Neural cell (in vitro differentiated cells): ENCODE measurements around the gene BMAL1. TPM values are rescaled to one million over a fixed set of nuclear protein-coding genes. Genes with fewer than 3 reads are reported as not detected.
A peak's percentile ranks its signal among the peaks of the same experiment; 100 is the strongest.

Source experiments
- H2AFZ ChIP-seq: fragments of 200-600, 300-800 bp; sonication (generic), shearing (Covaris generic); 2 replicates; pipeline ENCODE4 v1.6.0; 2014; ENCODE audit warnings: low read depth, mild to moderate bottlenecking, antibody characterized with exemption, low read length, moderate library complexity
- H3F3A ChIP-seq: fragments of 200-600 bp; shearing (Covaris generic); 2 replicates; pipeline ENCODE4 v1.6.1; 2016; ENCODE audit warnings: mild to moderate bottlenecking, moderate library complexity, mixed read lengths, antibody characterized with exemption, low read length; ENCODE audit not compliant: insufficient read depth, poor library complexity, severe bottlenecking
- H3K27ac ChIP-seq: fragments of 200-600, 300-800 bp; sonication (generic), shearing (Covaris generic); 2 replicates; pipeline ENCODE4 v1.5.1; 2014; ENCODE audit warnings: mild to moderate bottlenecking, low read length, moderate library complexity
- H3K27me3 ChIP-seq: fragments of 300-800, 200-600 bp; sonication (generic), shearing (Covaris generic); 2 replicates; pipeline ENCODE4 v1.6.0; 2014; ENCODE audit warnings: mild to moderate bottlenecking, low read depth, low read length, moderate library complexity; ENCODE audit not compliant: insufficient read depth
- H3K36me3 ChIP-seq: fragments of 300-800, 200-600 bp; sonication (generic), shearing (Covaris generic); 2 replicates; pipeline ENCODE4 v1.5.1; 2014; ENCODE audit warnings: mild to moderate bottlenecking, antibody characterized with exemption, low read length, moderate library complexity; ENCODE audit not compliant: insufficient read depth
- H3K4me2 ChIP-seq: fragments of 300-800, 200-600 bp; sonication (generic), shearing (Covaris generic); 2 replicates; pipeline ENCODE4 v1.6.0; 2014; ENCODE audit warnings: mild to moderate bottlenecking, low read length
- H3K4me3 ChIP-seq: fragments of 300-800, 200-600 bp; sonication (generic), shearing (Covaris generic); 2 replicates; pipeline ENCODE4 v1.5.1; 2014; ENCODE audit warnings: mild to moderate bottlenecking, low read length, moderate library complexity
- H3K79me2 ChIP-seq: fragments of 200-600 bp; shearing (Covaris generic); replicated peaks from 2 replicates; pipeline ENCODE4 v1.6.0; 2014; ENCODE audit warnings: mild to moderate bottlenecking, low read length, moderate library complexity; ENCODE audit not compliant: insufficient read depth
- H3K9ac ChIP-seq: fragments of 300-800, 200-600 bp; sonication (generic), shearing (Covaris generic); 2 replicates; pipeline ENCODE4 v1.6.1; 2016; ENCODE audit warnings: mild to moderate bottlenecking, low read length, mixed read lengths
- H3K9me2 ChIP-seq: fragments of 200-600 bp; shearing (Covaris generic); 2 replicates; pipeline ENCODE4 v1.6.1; 2016; ENCODE audit warnings: mild to moderate bottlenecking, low read length, mixed read lengths; ENCODE audit not compliant: insufficient read depth
- H3K9me3 ChIP-seq: fragments of 200-600, 300-800 bp; sonication (generic), shearing (Covaris generic); 2 replicates; pipeline ENCODE4 v1.6.1; 2016; ENCODE audit warnings: mild to moderate bottlenecking, mixed run types, low read length, moderate library complexity, mixed read lengths
- H4K20me1 ChIP-seq: fragments of 200-600 bp; shearing (Covaris generic); 2 replicates; pipeline ENCODE4 v1.6.1; 2016; ENCODE audit warnings: mild to moderate bottlenecking, mixed run types; ENCODE audit not compliant: insufficient read depth
- EP300 ChIP-seq: fragments of 450-650 bp; conservative IDR thresholded peaks from 2 replicates; pipeline ENCODE4 v1.6.1; 2014; ENCODE audit warnings: antibody characterized with exemption, mild to moderate bottlenecking, moderate library complexity; ENCODE audit not compliant: poor library complexity, severe bottlenecking
- EZH2 ChIP-seq: fragments of 200-600, 300-800 bp; shearing (Covaris generic), sonication (generic); IDR thresholded peaks from 2 replicates; pipeline ENCODE4 v1.6.1; 2014; ENCODE audit warnings: antibody characterized with exemption, low read length, borderline replicate concordance, mild to moderate bottlenecking; ENCODE audit not compliant: insufficient read depth, poor library complexity, severe bottlenecking
- MXI1 ChIP-seq: fragments of 450-650 bp; conservative IDR thresholded peaks from 2 replicates; pipeline ENCODE4 v1.6.1; 2014; ENCODE audit warnings: antibody characterized with exemption, mild to moderate bottlenecking; ENCODE audit not compliant: poor library complexity, severe bottlenecking
- POLR2AphosphoS5 ChIP-seq: IDR thresholded peaks from 2 replicates; pipeline ENCODE4 v1.6.1; 2012
- RAD21 ChIP-seq: fragments of 450-650 bp; conservative IDR thresholded peaks from 2 replicates; pipeline ENCODE4 v1.6.1; 2014; ENCODE audit warnings: antibody characterized with exemption, mild to moderate bottlenecking, moderate library complexity
- SMC3 ChIP-seq: fragments of 450-650 bp; conservative IDR thresholded peaks from 2 replicates; pipeline ENCODE4 v1.6.1; 2014; ENCODE audit warnings: antibody characterized with exemption, mild to moderate bottlenecking, moderate library complexity; ENCODE audit not compliant: poor library complexity
- TAF1 ChIP-seq: IDR thresholded peaks from 2 replicates; pipeline ENCODE4 v1.6.1; 2012; ENCODE audit warnings: low read depth
- polyA plus RNA-seq: library from polyadenylated mRNA; depleted of rRNA; stranded (reverse); fragments of >200 nt; gene quantifications from 2 replicates; pipeline ENCODE4 v1.2.3, GENCODE V29; 2014
- TF ChIP-seq, protein P1 (sequence below): IDR thresholded peaks from 2 replicates; pipeline ENCODE4 v1.6.1; 2012; ENCODE audit warnings: borderline replicate concordance
- TF ChIP-seq, protein P2 (sequence below): fragments of 450-650 bp; IDR thresholded peaks from 2 replicates; pipeline ENCODE4 v1.5.1; 2014; ENCODE audit warnings: antibody characterized with exemption, mild to moderate bottlenecking, moderate library complexity; ENCODE audit not compliant: poor library complexity, severe bottlenecking

BMAL1 gene
- polyA plus RNA-seq, 1 donor from 2014 or later = 17.1 TPM

DNA sequence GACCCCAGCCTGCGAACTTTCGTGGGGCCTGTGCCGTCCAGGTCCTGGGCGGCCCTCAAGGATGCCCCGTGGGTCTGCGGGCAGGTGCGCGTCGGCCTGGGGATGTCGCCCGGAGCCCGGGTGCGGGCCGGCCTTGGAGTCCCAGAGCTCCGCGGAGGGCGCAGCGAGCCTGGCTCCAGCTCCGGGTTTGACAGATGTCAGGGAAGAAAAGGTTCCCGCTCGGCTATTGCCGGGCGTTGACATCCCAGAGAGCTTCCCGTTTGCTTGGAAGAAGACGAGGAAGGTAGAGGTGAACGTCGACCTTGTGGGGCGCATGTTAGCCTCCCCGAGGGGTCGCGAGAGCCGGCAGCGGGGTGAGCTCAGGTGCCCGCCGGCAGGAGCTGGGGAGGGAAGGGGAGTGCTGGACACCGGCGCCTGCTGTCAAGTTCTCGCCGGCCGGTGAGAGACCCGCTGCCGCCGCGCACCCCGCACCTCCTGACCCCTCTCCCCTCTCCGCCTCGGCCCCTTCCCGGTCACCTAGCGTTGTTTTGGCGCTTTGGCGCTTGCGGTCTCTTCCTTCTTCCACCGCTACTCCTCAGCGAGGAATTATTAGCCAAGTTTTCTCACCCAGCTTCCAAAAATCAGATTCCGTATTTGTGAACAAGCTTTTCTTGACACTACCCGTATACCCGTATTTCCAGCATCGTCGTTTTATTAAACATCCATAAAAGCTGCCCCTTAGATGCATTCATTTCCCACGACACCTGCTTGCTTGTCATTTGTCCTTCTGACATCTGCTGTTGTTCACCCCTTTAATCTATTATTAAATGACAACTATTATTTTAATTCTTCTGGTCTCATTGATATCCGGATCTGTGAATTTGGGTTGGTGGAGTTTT lies 1.3 kb downstream of the BMAL1 start:
- Histone ChIP-seq H3K27ac (no peak overlapping the region), H3K9me2 (no peaks in the 10 kb centered on the region), H2AFZ (no peak overlapping the region), H3K36me3 (no peaks in the 10 kb centered on the region), H3K4me3 (peak overlapping the region; percentile 81), H4K20me1 (no peaks in the 10 kb centered on the region), H3K9ac (peak overlapping the region; percentile 59), H3K79me2 (no peaks in the 10 kb centered on the region), H3K4me2 (no peak overlapping the region), H3K9me3 (no peaks in the 10 kb centered on the region), H3K27me3 (peaks cover 59% of the 10 kb centered on the region), H3F3A (no peaks in the 10 kb centered on the region)
- TF ChIP-seq EP300 = no peak
- TF ChIP-seq POLR2AphosphoS5 = peak; percentile 16

DNA sequence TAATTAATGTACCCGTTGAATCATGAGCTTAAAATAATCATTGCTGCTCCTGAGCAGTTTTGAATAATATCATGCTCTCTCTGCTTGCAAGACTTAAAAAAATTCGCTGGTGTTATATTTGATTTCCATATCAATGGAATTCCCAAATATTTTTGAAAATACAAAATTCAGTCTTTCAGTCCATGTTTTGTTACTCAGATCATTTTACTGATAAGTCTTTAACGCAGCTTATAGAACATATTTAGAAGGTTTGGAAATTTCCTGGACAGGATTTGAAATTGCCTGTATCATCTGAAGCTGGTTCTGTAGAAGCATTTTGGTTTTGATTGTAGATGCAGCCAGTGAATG lies 1.9 kb downstream of the BMAL1 start:
- Histone ChIP-seq H3K27ac (no peak overlapping the region), H3K4me3 (peak overlapping the region; percentile 81), H4K20me1 (no peaks in the 10 kb centered on the region), H3K27me3 (peaks cover 54% of the 10 kb centered on the region), H2AFZ (no peak overlapping the region), H3K9ac (no peak overlapping the region), H3K4me2 (no peak overlapping the region), H3K36me3 (no peaks in the 10 kb centered on the region), H3K79me2 (no peaks in the 10 kb centered on the region), H3F3A (no peaks in the 10 kb centered on the region), H3K9me2 (no peaks in the 10 kb centered on the region), H3K9me3 (no peaks in the 10 kb centered on the region)
- TF ChIP-seq TAF1 = no peak
- TF ChIP-seq EZH2 = no peak
- no peak for TF ChIP-seq SMC3
- TF ChIP-seq EP300 = no peak
- TF ChIP-seq, protein P1, sequence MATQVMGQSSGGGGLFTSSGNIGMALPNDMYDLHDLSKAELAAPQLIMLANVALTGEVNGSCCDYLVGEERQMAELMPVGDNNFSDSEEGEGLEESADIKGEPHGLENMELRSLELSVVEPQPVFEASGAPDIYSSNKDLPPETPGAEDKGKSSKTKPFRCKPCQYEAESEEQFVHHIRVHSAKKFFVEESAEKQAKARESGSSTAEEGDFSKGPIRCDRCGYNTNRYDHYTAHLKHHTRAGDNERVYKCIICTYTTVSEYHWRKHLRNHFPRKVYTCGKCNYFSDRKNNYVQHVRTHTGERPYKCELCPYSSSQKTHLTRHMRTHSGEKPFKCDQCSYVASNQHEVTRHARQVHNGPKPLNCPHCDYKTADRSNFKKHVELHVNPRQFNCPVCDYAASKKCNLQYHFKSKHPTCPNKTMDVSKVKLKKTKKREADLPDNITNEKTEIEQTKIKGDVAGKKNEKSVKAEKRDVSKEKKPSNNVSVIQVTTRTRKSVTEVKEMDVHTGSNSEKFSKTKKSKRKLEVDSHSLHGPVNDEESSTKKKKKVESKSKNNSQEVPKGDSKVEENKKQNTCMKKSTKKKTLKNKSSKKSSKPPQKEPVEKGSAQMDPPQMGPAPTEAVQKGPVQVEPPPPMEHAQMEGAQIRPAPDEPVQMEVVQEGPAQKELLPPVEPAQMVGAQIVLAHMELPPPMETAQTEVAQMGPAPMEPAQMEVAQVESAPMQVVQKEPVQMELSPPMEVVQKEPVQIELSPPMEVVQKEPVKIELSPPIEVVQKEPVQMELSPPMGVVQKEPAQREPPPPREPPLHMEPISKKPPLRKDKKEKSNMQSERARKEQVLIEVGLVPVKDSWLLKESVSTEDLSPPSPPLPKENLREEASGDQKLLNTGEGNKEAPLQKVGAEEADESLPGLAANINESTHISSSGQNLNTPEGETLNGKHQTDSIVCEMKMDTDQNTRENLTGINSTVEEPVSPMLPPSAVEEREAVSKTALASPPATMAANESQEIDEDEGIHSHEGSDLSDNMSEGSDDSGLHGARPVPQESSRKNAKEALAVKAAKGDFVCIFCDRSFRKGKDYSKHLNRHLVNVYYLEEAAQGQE = no peak
- TF ChIP-seq MXI1 = no peak
- TF ChIP-seq, protein P2, sequence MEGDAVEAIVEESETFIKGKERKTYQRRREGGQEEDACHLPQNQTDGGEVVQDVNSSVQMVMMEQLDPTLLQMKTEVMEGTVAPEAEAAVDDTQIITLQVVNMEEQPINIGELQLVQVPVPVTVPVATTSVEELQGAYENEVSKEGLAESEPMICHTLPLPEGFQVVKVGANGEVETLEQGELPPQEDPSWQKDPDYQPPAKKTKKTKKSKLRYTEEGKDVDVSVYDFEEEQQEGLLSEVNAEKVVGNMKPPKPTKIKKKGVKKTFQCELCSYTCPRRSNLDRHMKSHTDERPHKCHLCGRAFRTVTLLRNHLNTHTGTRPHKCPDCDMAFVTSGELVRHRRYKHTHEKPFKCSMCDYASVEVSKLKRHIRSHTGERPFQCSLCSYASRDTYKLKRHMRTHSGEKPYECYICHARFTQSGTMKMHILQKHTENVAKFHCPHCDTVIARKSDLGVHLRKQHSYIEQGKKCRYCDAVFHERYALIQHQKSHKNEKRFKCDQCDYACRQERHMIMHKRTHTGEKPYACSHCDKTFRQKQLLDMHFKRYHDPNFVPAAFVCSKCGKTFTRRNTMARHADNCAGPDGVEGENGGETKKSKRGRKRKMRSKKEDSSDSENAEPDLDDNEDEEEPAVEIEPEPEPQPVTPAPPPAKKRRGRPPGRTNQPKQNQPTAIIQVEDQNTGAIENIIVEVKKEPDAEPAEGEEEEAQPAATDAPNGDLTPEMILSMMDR = no peak
- TF ChIP-seq POLR2AphosphoS5 = no peak
- TF ChIP-seq RAD21 = no peak
